H1 (cell line): ENCODE measurements around the gene MAPK8. TPM values are rescaled to one million over a fixed set of nuclear protein-coding genes. Genes with fewer than 3 reads are reported as not detected.

Source experiments
- CTCF ChIA-PET: fragments of 300-600 bp; sonication (Branson Sonifier 250); formaldehyde crosslinking; loops from one replicate; lab custom pipeline; 2021; ENCODE audit not compliant: partially characterized antibody; lab: Charles Lee
- POLR2A ChIA-PET: fragments of 300-600 bp; sonication (Branson Sonifier 250); formaldehyde crosslinking; loops from one replicate; lab custom pipeline; 2021; ENCODE audit warnings: inconsistent platforms; ENCODE audit not compliant: partially characterized antibody; lab: Charles Lee
- DNase-seq, 2 experiments: peaks; one replicate each; pipeline versions ENCODE4 v3.0.0 to v3.0.0-alpha.2; 2010 to 2022; ENCODE audit warnings: low spot score in 2 of 2, low read depth in 1 of 2, mixed read lengths in 1 of 2
- FAIRE-seq: peaks from 2 replicates; lab custom pipeline; 2011; peaks lifted over from hg19 to GRCh38; lab: Jason Lieb, UNC
- H2AFZ ChIP-seq: 2 replicates; pipeline ENCODE4 v1.8.1; 2012; ENCODE audit warnings: low read length, inconsistent platforms
- H2AK5ac ChIP-seq: 2 replicates; pipeline ENCODE4 v1.6.1; 2013; ENCODE audit warnings: low read depth, low read length
- H2BK120ac ChIP-seq: replicated peaks from 2 replicates; pipeline ENCODE3; 2013; ENCODE audit warnings: low read depth, low read length, inconsistent platforms
- H2BK12ac ChIP-seq: 2 replicates; pipeline ENCODE4 v1.6.1; 2013; ENCODE audit warnings: low read depth, low read length
- H2BK15ac ChIP-seq: 2 replicates; pipeline ENCODE4 v1.6.1; 2013; ENCODE audit warnings: low read length
- H2BK20ac ChIP-seq: 2 replicates; pipeline ENCODE4 v1.6.1; 2013; ENCODE audit warnings: low read length
- H2BK5ac ChIP-seq: 2 replicates; pipeline ENCODE4 v1.6.1; 2013; ENCODE audit warnings: low read depth, low read length
- H3K14ac ChIP-seq: 2 replicates; pipeline ENCODE4 v1.6.1; 2013; ENCODE audit warnings: inconsistent platforms; ENCODE audit not compliant: insufficient read length
- H3K18ac ChIP-seq: 2 replicates; pipeline ENCODE4 v1.6.1; 2013; ENCODE audit warnings: low read length; ENCODE audit errors: extremely low read depth
- H3K23ac ChIP-seq: 2 replicates; pipeline ENCODE4 v1.6.1; 2013; ENCODE audit warnings: inconsistent platforms; ENCODE audit not compliant: insufficient read length
- H3K23me2 ChIP-seq: 2 replicates; pipeline ENCODE4 v1.6.1; 2013; ENCODE audit warnings: low read depth, low read length
- H3K27ac ChIP-seq: 2 replicates; pipeline ENCODE4 v1.6.1; 2011; ENCODE audit warnings: low read depth, low read length, inconsistent platforms
- H3K27me3 ChIP-seq, 4 experiments: replicated peaks in 1 of 4; 1 replicate in 1 of 4; 2 replicates in 3 of 4; pipeline versions ENCODE4 v1.6.1 to v1.8.1; 2011 to 2013; ENCODE audit warnings: low read length in 3 of 4, mild to moderate bottlenecking in 3 of 4, inconsistent platforms in 2 of 4, mixed read lengths in 2 of 4, moderate library complexity in 1 of 4; ENCODE audit not compliant: control insufficient read depth in 3 of 4, insufficient read depth in 3 of 4; ENCODE audit errors: extremely low read depth in 1 of 4
- H3K36me3 ChIP-seq, 4 experiments: 2 replicates each; pipeline versions ENCODE4 v1.6.1 to v1.8.1; 2011 to 2013; ENCODE audit warnings: mild to moderate bottlenecking in 4 of 4, low read length in 3 of 4, moderate library complexity in 2 of 4, control low read depth in 1 of 4, inconsistent platforms in 1 of 4; ENCODE audit not compliant: insufficient read depth in 4 of 4, control insufficient read depth in 2 of 4
- H3K4ac ChIP-seq: replicated peaks from 2 replicates; pipeline ENCODE3; 2013; ENCODE audit warnings: low read length, low read depth, mixed read lengths, inconsistent platforms; ENCODE audit not compliant: insufficient read length
- H3K4me1 ChIP-seq, 4 experiments: replicated peaks in 1 of 4; 1 replicate in 1 of 4; 2 replicates in 3 of 4; pipeline versions ENCODE4 v1.6.1 to v1.8.1; 2011 to 2013; ENCODE audit warnings: low read length in 3 of 4, inconsistent platforms in 2 of 4, mixed read lengths in 1 of 4; ENCODE audit not compliant: insufficient read depth in 4 of 4, control insufficient read depth in 3 of 4
- H3K4me2 ChIP-seq, 2 experiments: 2 replicates each; pipeline versions ENCODE4 v1.6.1 to v1.8.1; 2011 to 2013; ENCODE audit warnings: low read depth in 2 of 2, low read length in 2 of 2, control low read depth in 1 of 2, inconsistent platforms in 1 of 2, mild to moderate bottlenecking in 1 of 2; ENCODE audit not compliant: insufficient read depth in 1 of 2
- H3K4me3 ChIP-seq, 4 experiments: fragments of 200-600, 300-600 bp in 1 of 4; sonication (generic), shearing (Covaris generic), sonication (Bioruptor Twin) in 1 of 4; 2 replicates each; pipeline versions ENCODE4 v1.5.1 to v1.8.1; 2011 to 2016; ENCODE audit warnings: low read length in 4 of 4, low read depth in 3 of 4, control low read depth in 2 of 4, inconsistent platforms in 2 of 4, mild to moderate bottlenecking in 2 of 4, mixed read lengths in 1 of 4, moderate library complexity in 1 of 4; ENCODE audit not compliant: insufficient read depth in 2 of 4; ENCODE audit errors: extremely low read depth in 1 of 4
- H3K56ac ChIP-seq: replicated peaks from 2 replicates; pipeline ENCODE3; 2013; ENCODE audit warnings: low read depth, mild to moderate bottlenecking, mixed read lengths, low read length, inconsistent platforms; ENCODE audit not compliant: insufficient read length
- H3K79me1 ChIP-seq: 2 replicates; pipeline ENCODE4 v1.6.1; 2013; ENCODE audit warnings: low read depth, low read length, control low read depth
- H3K79me2 ChIP-seq, 2 experiments: 2 replicates each; pipeline versions ENCODE4 v1.6.1 to v1.8.1; 2012 to 2013; ENCODE audit warnings: low read length in 2 of 2, mild to moderate bottlenecking in 2 of 2, inconsistent platforms in 1 of 2; ENCODE audit not compliant: insufficient read depth in 2 of 2, control insufficient read depth in 1 of 2
- H3K9ac ChIP-seq, 4 experiments: replicated peaks in 1 of 4; 1 replicate in 1 of 4; 2 replicates in 3 of 4; pipeline versions ENCODE4 v1.6.1 to v1.8.1; 2011 to 2013; ENCODE audit warnings: low read depth in 3 of 4, low read length in 3 of 4, control low read depth in 2 of 4, mild to moderate bottlenecking in 2 of 4, moderate library complexity in 2 of 4, inconsistent platforms in 1 of 4; ENCODE audit errors: extremely low read depth in 1 of 4
- H3K9me3 ChIP-seq, 2 experiments: 2 replicates each; pipeline versions ENCODE4 v1.6.1 to v1.8.1; 2012 to 2013; ENCODE audit warnings: mild to moderate bottlenecking in 2 of 2, moderate library complexity in 2 of 2, control low read depth in 1 of 2, inconsistent platforms in 1 of 2, low read depth in 1 of 2, low read length in 1 of 2, mixed read lengths in 1 of 2; ENCODE audit not compliant: insufficient read depth in 2 of 2
- H4K20me1 ChIP-seq, 2 experiments: replicated peaks in 1 of 2; 2 replicates each; pipeline versions ENCODE3 to v1.8.1; 2011 to 2013; ENCODE audit warnings: inconsistent platforms in 2 of 2, low read length in 2 of 2, mild to moderate bottlenecking in 1 of 2; ENCODE audit not compliant: insufficient read depth in 2 of 2, control insufficient read depth in 1 of 2
- H4K5ac ChIP-seq: 2 replicates; pipeline ENCODE4 v1.6.1; 2013; ENCODE audit warnings: low read length, low read depth, mixed read lengths, inconsistent platforms; ENCODE audit not compliant: insufficient read length
- H4K8ac ChIP-seq: 2 replicates; pipeline ENCODE4 v1.8.0; 2013; ENCODE audit warnings: mild to moderate bottlenecking, moderate library complexity, low read length, inconsistent platforms; ENCODE audit not compliant: insufficient read depth; ENCODE audit errors: extremely low read depth
- H4K91ac ChIP-seq: replicated peaks from 2 replicates; pipeline ENCODE3; 2013; ENCODE audit warnings: low read length, mixed read lengths, inconsistent platforms; ENCODE audit not compliant: insufficient read length
- CHD2 ChIP-seq: IDR thresholded peaks from 2 replicates; pipeline ENCODE4 v1.6.1; 2012; ENCODE audit warnings: low read length, improper control_type of control experiment
- E2F6 ChIP-seq: IDR thresholded peaks from 2 replicates; pipeline ENCODE4 v1.6.1; 2012; ENCODE audit warnings: inconsistent platforms
- KDM1A ChIP-seq: fragments of 200-600, 300-600 bp; sonication (generic); IDR thresholded peaks from 2 replicates; pipeline ENCODE4 v1.7.1; 2016; ENCODE audit warnings: mild to moderate bottlenecking, low read length, borderline replicate concordance
- NANOG ChIP-seq: IDR thresholded peaks from 2 replicates; pipeline ENCODE4 v1.6.1; 2011; ENCODE audit warnings: low read length, low read depth, mild to moderate bottlenecking, inconsistent platforms; ENCODE audit not compliant: insufficient read depth, poor library complexity, severe bottlenecking
- RAD21 ChIP-seq, 2 experiments: IDR thresholded peaks in 1 of 2; conservative IDR thresholded peaks in 1 of 2; 2 replicates each; pipeline ENCODE4 v1.6.1; 2011; ENCODE audit warnings: low read depth in 2 of 2, low read length in 2 of 2, improper control_type of control experiment in 1 of 2, inconsistent platforms in 1 of 2, mild to moderate bottlenecking in 1 of 2, moderate library complexity in 1 of 2
- RNF2 ChIP-seq: fragments of 200-900, 300-1000 bp; sonication (generic); IDR thresholded peaks from 2 replicates; pipeline ENCODE4 v1.7.1; 2016; ENCODE audit warnings: borderline replicate concordance, low read depth, mild to moderate bottlenecking, antibody characterized with exemption, low read length; ENCODE audit not compliant: poor library complexity, severe bottlenecking; ENCODE audit errors: missing control alignments
- SIN3A ChIP-seq, 2 experiments: IDR thresholded peaks in 1 of 2; conservative IDR thresholded peaks in 1 of 2; 2 replicates each; pipeline ENCODE4 v1.6.1; 2011 to 2012; ENCODE audit warnings: low read length in 2 of 2, improper control_type of control experiment in 1 of 2, low read depth in 1 of 2, mild to moderate bottlenecking in 1 of 2
- SUZ12 ChIP-seq: fragments of 200-600 bp; sonication (generic); IDR thresholded peaks from 2 replicates; pipeline ENCODE4 v1.6.1; 2012; ENCODE audit warnings: mild to moderate bottlenecking, inconsistent platforms, low read length, moderate library complexity, mixed read lengths
- TEAD4 ChIP-seq: IDR thresholded peaks from 2 replicates; pipeline ENCODE4 v1.6.1; 2012; ENCODE audit warnings: low read depth, low read length, inconsistent platforms, mixed read lengths
- ZNF274 ChIP-seq: IDR thresholded peaks from 2 replicates; pipeline ENCODE4 v1.7.0; 2012; ENCODE audit warnings: low read length, borderline replicate concordance; ENCODE audit errors: extremely low read depth
- WGBS, 2 experiments: shearing (Covaris generic) in 1 of 2; methylation state at CpG; one replicate each; pipeline versions ENCODE4 v1.1.6 to v1.1.7; 2013 to 2015; ENCODE audit warnings: low lambda C conversion rate in 2 of 2, mixed read lengths in 2 of 2, inconsistent platforms in 1 of 2, low coverage in 1 of 2, missing lambda C conversion rate in 1 of 2; ENCODE audit not compliant: insufficient replicate concordance in 2 of 2, insufficient coverage in 1 of 2, insufficient read length in 1 of 2; ENCODE audit errors: extremely low coverage in 1 of 2, missing lambda C conversion rate in 1 of 2; 5-methylcytosine and 5-hydroxymethylcytosine counted together
- polyA plus RNA-seq, 7 experiments: library from polyadenylated mRNA; depleted of rRNA in 3 of 7; stranded (reverse) in 5 of 7; unstranded in 2 of 7; fragments of >200 nt in 5 of 7; fragments of 200-250 nt in 2 of 7; gene quantifications; 1 replicate in 5 of 7; 2 replicates in 1 of 7; 4 replicates in 1 of 7; pipeline versions ENCODE4 v1.2.1 to v1.2.3, GENCODE V29; 2011 to 2013; ENCODE audit warnings: missing spikeins in 2 of 7, mixed read lengths in 2 of 7
- total RNA-seq: library from RNA; stranded (reverse); fragmentation: NEBNext Ultra II Directional; extraction: Animal tissue kit (Norgen Biotek cat#: 25700); gene quantifications from 2 replicates; pipeline ENCODE4 v1.2.1, GENCODE V29; 2021

The MAPK8 gene
- total and polyA plus RNA-seq, 2 of the 8 experiments (the other 6 are each of a cell fraction or from before 2014, with no cell fraction given): 23.3 to 71.3 TPM

GRCh38 chr10:48377751-48378530, 71.5 kb downstream of the MAPK8 start:
- Histone ChIP-seq H3K18ac (no peak overlapping the region), H3K4me1 (peaks cover 0 to 2% (median 0%) of the 10 kb centered on the region in 4 experiments; a peak in 1 of 7 replicates), H2BK5ac (no peak overlapping the region), H3K4me2 (no peak overlapping the region), H2AK5ac (no peak overlapping the region), H3K4me3 (no peak overlapping the region), H2BK12ac (no peak overlapping the region), H3K23me2 (no peaks in the 10 kb centered on the region), H3K9ac (no peak overlapping the region), H4K20me1 (no peaks in the 10 kb centered on the region), H3K79me1 (no peaks in the 10 kb centered on the region), H2BK15ac (no peak overlapping the region), H3K23ac (no peak overlapping the region), H2AFZ (no peak overlapping the region), H2BK120ac (no peak overlapping the region), H3K4ac (no peak overlapping the region), H4K91ac (no peak overlapping the region), H2BK20ac (no peak overlapping the region), H3K79me2 (peaks cover 0 to 6% of the 10 kb centered on the region in 2 experiments; a peak in 2 of 4 replicates), H4K5ac (no peak overlapping the region), H4K8ac (no peak overlapping the region), H3K9me3 (0 out of 4 replicates have a peak, but pooled peaks cover 0 to 3% of the 10 kb centered on the region in 2 experiments), H3K56ac (no peak overlapping the region), H3K36me3 (peaks cover 0 to 4% (median 0%) of the 10 kb centered on the region in 4 experiments; a peak in 2 of 8 replicates), H3K14ac (no peak overlapping the region), H3K27me3 (no peaks in the 10 kb centered on the region), H3K27ac (no peak overlapping the region)
- no peak for FAIRE-seq
- 98% methylated on average over 2 of the region's 2 CpGs; no CpG with 5 or more reads in 1 of the 2 experiments for WGBS, 2 experiments
- ChIA-PET CTCF (interaction anchor here (1.1 kb wide), 1 partner anchor 15 kb away, joined by 3 read pairs; no protein-coding TSS in a partner anchor), POLR2A (interaction anchor here (0.7 kb wide), 1 partner anchor 1418 kb away, joined by 3 read pairs; no protein-coding TSS in a partner anchor)
- DNase-seq: no peak
- TF ChIP-seq E2F6 (no peak), RNF2 (no peak), TEAD4 (no peak), NANOG (no peak), CHD2 (no peak), SIN3A (conservative IDR thresholded peaks at IDR 0.05 in 1 of 2, IDR thresholded peaks at IDR 0.05 in 1 of 2; ENCODE audit: low read depth in 1 of 2, low read length in 2 of 2) (no peak), SUZ12 (no peak), ZNF274 (no peak), KDM1A (no peak), RAD21 (IDR thresholded peaks at IDR 0.05 in 1 of 2, conservative IDR thresholded peaks at IDR 0.05 in 1 of 2; ENCODE audit: low read depth in 2 of 2, low read length in 2 of 2) (no peak)
